ENCODE data around the gene RIMKLA. TPM values are rescaled to one million over a fixed set of nuclear protein-coding genes. Genes with fewer than 3 reads are reported as not detected.

Gene RIMKLA
- total RNA-seq, 2 experiments from 2014 or later, result 0.44 to 0.99 TPM

Other genes with a start within 250 kb of the RIMKLA start
- gene GUCA2B, start 227.4 kb upstream of the RIMKLA start, total RNA-seq, result not detected
- gene GUCA2A, start 216.0 kb upstream of the RIMKLA start, total RNA-seq, result not detected
- 10 to 100 TPM; 46.5 to 56.0 TPM for gene FOXJ3, start 45.6 kb upstream of the RIMKLA start, total RNA-seq
- gene ZMYND12, start 75.2 kb downstream of the RIMKLA start, total RNA-seq, result under 1 TPM; 0.56 to 0.69 TPM
- gene PPCS, start 75.8 kb downstream of the RIMKLA start, total RNA-seq, result 10 to 100 TPM; 38.9 to 46.5 TPM
- gene CCDC30, start 82.5 kb downstream of the RIMKLA start, total RNA-seq, result 1 to 10 TPM; 1.4 to 2.2 TPM